ENCODE data around the gene TMEM44.
A peak's percentile ranks its signal among the peaks of the same experiment; 100 is the strongest.

TMEM44 gene

GRCh38 chr3:194675680-194676079 is 42.5 kb upstream of the TMEM44 start:
- TF ChIP-seq CTCF (IDR thresholded peaks at IDR 0.05; ENCODE audit: control extremely low read depth, extremely low read depth, low read depth, missing control alignments) = no peak
- POLR2A ChIA-PET = interaction anchor here (1.4 kb wide), 1 partner anchor 11 kb away, joined by 4 read pairs; no protein-coding TSS in a partner anchor

GRCh38 chr3:194675081-194675640 is 41.9 kb upstream of the TMEM44 start:
- CTCF ChIA-PET = interaction anchor here (0.8 to 8.5 kb wide), 3 partner anchors 8 to 42 kb away, joined by 3 to 107 read pairs (median 90); partner anchors contain the start of genes FAM43A and TMEM44
- TF ChIP-seq CTCF (IDR thresholded peaks at IDR 0.05; ENCODE audit: control extremely low read depth, extremely low read depth, low read depth, missing control alignments) = no peak
- DNase-seq (ENCODE audit: extremely low spot score) = no peak
- POLR2A ChIA-PET = interaction anchor here (1.4 kb wide), 1 partner anchor 12 kb away, joined by 4 read pairs; no protein-coding TSS in a partner anchor

More at GRCh38 chr3:194675680-194676079, 42.5 kb upstream of the TMEM44 start:
- DNase-seq (ENCODE audit: extremely low spot score) = no peak
- CTCF ChIA-PET = interaction anchor here (0.8 to 8.5 kb wide), 2 partner anchors 13 to 42 kb away, joined by 3 to 90 read pairs; partner anchors contain the start of genes FAM43A and TMEM44

GRCh38 chr3:194673761-194674160 is 40.5 kb upstream of the TMEM44 start:
- no peak for DNase-seq (ENCODE audit: extremely low spot score)
- POLR2A ChIA-PET = no interaction called here
- TF ChIP-seq CTCF (IDR thresholded peaks at IDR 0.05; ENCODE audit: control extremely low read depth, extremely low read depth, low read depth, missing control alignments) = no peak
- CTCF ChIA-PET = interaction anchor here (1.3 to 8.5 kb wide), 4 partner anchors 9 to 432 kb away, joined by 3 to 107 read pairs (median 56); partner anchors contain the start of gene FAM43A

- no peak for DNase-seq (ENCODE audit: extremely low spot score)
- TF ChIP-seq CTCF (IDR thresholded peaks at IDR 0.05; ENCODE audit: control extremely low read depth, extremely low read depth, low read depth, missing control alignments) = no peak
- POLR2A ChIA-PET = interaction anchor here (1.0 to 1.8 kb wide), 3 partner anchors 10 to 870 kb away, joined by 3 to 22 read pairs (median 4); partner anchors contain the start of genes FAM43A and PPP1R2
- CTCF ChIA-PET = interaction anchor here (1.0 to 8.5 kb wide), 16 partner anchors 10 to 597 kb away, joined by 3 to 107 read pairs (median 10); partner anchors contain the start of genes FAM43A and XXYLT1
Measured at GRCh38 chr3:194672876-194673275, 39.7 kb upstream of the TMEM44 start.

GRCh38 chr3:194671900-194672808 is 38.9 kb upstream of the TMEM44 start, which contains the start of gene LSG1:
Gene LSG1, minus strand, starts transcription at chr3:194672191. Its CDS starts 29 bp downstream, at chr3:194672162.
- TF ChIP-seq CTCF (IDR thresholded peaks at IDR 0.05; ENCODE audit: control extremely low read depth, extremely low read depth, low read depth, missing control alignments) = no peak
- ChIA-PET CTCF (interaction anchor here (0.7 to 8.5 kb wide), 29 partner anchors 11 to 881 kb away, joined by 3 to 107 read pairs (median 5); partner anchors contain the start of genes FAM43A, TMEM44 and XXYLT1), POLR2A (interaction anchor here (0.7 to 1.8 kb wide), 4 partner anchors 10 to 871 kb away, joined by 3 to 22 read pairs (median 4); partner anchors contain the start of genes FAM43A and PPP1R2)
- DNase-seq (ENCODE audit: extremely low spot score) = peak; percentile 88

- DNase-seq (ENCODE audit: extremely low spot score) = peak; percentile 56
Measured at GRCh38 chr3:194671511-194671899, 38.3 kb upstream of the TMEM44 start.

More at GRCh38 chr3:194671511-194671899, 38.3 kb upstream of the TMEM44 start:
- CTCF ChIA-PET = interaction anchor here (0.7 to 8.5 kb wide), 37 partner anchors 11 to 881 kb away, joined by 3 to 107 read pairs (median 4); partner anchors contain the start of genes FAM43A, TMEM44 and XXYLT1
- TF ChIP-seq CTCF (IDR thresholded peaks at IDR 0.05; ENCODE audit: control extremely low read depth, extremely low read depth, low read depth, missing control alignments) = peak; percentile 53
- POLR2A ChIA-PET = interaction anchor here (0.7 to 1.8 kb wide), 2 partner anchors 15 to 50 kb away, joined by 3 to 22 read pairs; partner anchors contain the start of gene FAM43A

All from GM10248 (cell line).